Gastroesophageal sphincter (tissue), 3 donors: ENCODE data around the gene FBXO8.

Source experiments
- EP300 ChIP-seq: sonication (generic); formaldehyde crosslinking; IDR thresholded peaks from one replicate; pipeline ENCODE4 v1.6.1; 2017; ENCODE audit warnings: antibody characterized with exemption, mild to moderate bottlenecking
- POLR2A ChIP-seq, 2 donors: fragments of 450-650 bp; IDR thresholded peaks; one replicate each; pipeline ENCODE4 v1.6.1; 2017; ENCODE audit warnings: antibody characterized with exemption in 2 of 2, mild to moderate bottlenecking in 2 of 2, moderate library complexity in 1 of 2
- POLR2AphosphoS5 ChIP-seq: sonication (generic); formaldehyde crosslinking; IDR thresholded peaks from one replicate; pipeline ENCODE4 v1.6.1; 2017; ENCODE audit warnings: antibody characterized with exemption
- TF ChIP-seq, protein P1 (sequence below), 4 experiments: fragments of 200-600 bp in 2 of 4; fragments of 450-650 bp in 2 of 4; sonication (generic) in 1 of 4; IDR thresholded peaks; one replicate each; pipeline ENCODE4 v1.5.1; 2017 to 2019; ENCODE audit warnings: antibody characterized with exemption in 4 of 4, mild to moderate bottlenecking in 2 of 4, moderate library complexity in 2 of 4

DNA sequence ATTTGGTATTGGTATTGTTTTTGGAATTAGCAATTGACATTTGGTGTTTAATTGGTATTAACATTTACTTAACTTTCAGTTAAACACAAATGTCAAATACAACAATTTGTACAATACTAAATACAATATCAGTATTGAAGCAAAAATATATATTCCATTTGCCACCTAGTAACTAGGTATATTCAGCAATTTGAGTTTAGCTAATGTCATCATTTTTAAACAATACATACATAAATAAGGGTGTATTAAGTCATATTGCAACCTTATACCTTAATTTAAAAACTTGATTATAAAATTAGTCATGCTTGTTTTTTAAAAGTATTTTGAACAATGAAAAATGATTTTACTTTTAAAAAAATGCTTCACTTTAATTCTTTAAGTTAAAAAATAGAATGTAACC lies 53.3 kb downstream of the FBXO8 start:
- TF ChIP-seq POLR2A (IDR thresholded peaks at IDR 0.05) = no peak
- TF ChIP-seq, protein P1, sequence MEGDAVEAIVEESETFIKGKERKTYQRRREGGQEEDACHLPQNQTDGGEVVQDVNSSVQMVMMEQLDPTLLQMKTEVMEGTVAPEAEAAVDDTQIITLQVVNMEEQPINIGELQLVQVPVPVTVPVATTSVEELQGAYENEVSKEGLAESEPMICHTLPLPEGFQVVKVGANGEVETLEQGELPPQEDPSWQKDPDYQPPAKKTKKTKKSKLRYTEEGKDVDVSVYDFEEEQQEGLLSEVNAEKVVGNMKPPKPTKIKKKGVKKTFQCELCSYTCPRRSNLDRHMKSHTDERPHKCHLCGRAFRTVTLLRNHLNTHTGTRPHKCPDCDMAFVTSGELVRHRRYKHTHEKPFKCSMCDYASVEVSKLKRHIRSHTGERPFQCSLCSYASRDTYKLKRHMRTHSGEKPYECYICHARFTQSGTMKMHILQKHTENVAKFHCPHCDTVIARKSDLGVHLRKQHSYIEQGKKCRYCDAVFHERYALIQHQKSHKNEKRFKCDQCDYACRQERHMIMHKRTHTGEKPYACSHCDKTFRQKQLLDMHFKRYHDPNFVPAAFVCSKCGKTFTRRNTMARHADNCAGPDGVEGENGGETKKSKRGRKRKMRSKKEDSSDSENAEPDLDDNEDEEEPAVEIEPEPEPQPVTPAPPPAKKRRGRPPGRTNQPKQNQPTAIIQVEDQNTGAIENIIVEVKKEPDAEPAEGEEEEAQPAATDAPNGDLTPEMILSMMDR (IDR thresholded peaks at IDR 0.05) = no peak
- TF ChIP-seq EP300 = no peak
- no peak for TF ChIP-seq POLR2AphosphoS5
